ENCODE measurements around the gene MPRIP. TPM values are rescaled to one million over a fixed set of nuclear protein-coding genes. Genes with fewer than 3 reads are reported as not detected.

The MPRIP gene
- total and polyA plus RNA-seq, 4 donors = 121 to 342 (median 175) TPM

DNA sequence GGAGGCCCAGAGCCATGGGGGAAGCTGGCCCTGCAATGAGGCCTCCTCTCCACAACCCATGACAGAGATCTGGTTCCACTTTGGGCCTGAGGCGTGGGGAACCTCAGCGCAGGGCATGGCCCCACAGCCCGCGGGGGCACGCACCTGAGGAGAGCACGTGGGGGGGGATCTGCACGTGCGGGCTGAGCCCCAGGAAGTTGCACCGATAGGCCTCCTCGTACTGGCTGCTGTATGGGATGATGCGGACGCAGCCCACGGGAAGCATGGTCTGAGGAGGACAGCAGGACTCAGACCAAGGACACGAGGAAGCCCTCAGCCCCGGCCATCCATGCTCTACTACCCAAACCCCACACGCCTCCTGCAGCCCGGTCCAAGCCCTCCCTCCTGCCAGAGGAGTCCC, 174.0 kb downstream of the MPRIP start:
- H3K9ac ChIP-seq (ENCODE audit: insufficient read depth in 1 of 2, low read length in 2 of 2) = no peak overlapping the region
- no peak overlapping the region for H3K27ac ChIP-seq (ENCODE audit: low read depth in 1 of 2, low read length in 1 of 2)
- no peaks in the 10 kb centered on the region for H3K9me3 ChIP-seq (ENCODE audit: control insufficient read depth in 4 of 4, insufficient read depth in 3 of 4, low read length in 3 of 4)
- TF ChIP-seq, protein P1, sequence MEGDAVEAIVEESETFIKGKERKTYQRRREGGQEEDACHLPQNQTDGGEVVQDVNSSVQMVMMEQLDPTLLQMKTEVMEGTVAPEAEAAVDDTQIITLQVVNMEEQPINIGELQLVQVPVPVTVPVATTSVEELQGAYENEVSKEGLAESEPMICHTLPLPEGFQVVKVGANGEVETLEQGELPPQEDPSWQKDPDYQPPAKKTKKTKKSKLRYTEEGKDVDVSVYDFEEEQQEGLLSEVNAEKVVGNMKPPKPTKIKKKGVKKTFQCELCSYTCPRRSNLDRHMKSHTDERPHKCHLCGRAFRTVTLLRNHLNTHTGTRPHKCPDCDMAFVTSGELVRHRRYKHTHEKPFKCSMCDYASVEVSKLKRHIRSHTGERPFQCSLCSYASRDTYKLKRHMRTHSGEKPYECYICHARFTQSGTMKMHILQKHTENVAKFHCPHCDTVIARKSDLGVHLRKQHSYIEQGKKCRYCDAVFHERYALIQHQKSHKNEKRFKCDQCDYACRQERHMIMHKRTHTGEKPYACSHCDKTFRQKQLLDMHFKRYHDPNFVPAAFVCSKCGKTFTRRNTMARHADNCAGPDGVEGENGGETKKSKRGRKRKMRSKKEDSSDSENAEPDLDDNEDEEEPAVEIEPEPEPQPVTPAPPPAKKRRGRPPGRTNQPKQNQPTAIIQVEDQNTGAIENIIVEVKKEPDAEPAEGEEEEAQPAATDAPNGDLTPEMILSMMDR (IDR thresholded peaks at IDR 0.05; ENCODE audit: control extremely low read depth, extremely low read depth) = no peak
- no peaks in the 10 kb centered on the region for H3K27me3 ChIP-seq (ENCODE audit: control insufficient read depth in 3 of 3, insufficient read depth in 3 of 3, low read length in 2 of 3)
- 94 to 95% methylated on average over 17 of the region's 17 CpGs for WGBS, 2 donors
- peaks cover 32 to 79% (median 38%) of the 10 kb centered on the region in 4 donors for H3K36me3 ChIP-seq (ENCODE audit: control insufficient read depth in 4 of 4, insufficient read depth in 4 of 4, low read length in 4 of 4)
- H3K4me1 ChIP-seq (ENCODE audit: control insufficient read depth in 5 of 5, insufficient read depth in 5 of 5, low read length in 5 of 5) = no peaks in the 10 kb centered on the region
- H3K4me3 ChIP-seq = no peak overlapping the region
- DNase-seq (no peak), ATAC-seq (ENCODE audit: insufficient read depth, low FRiP score) (no peak)

DNA sequence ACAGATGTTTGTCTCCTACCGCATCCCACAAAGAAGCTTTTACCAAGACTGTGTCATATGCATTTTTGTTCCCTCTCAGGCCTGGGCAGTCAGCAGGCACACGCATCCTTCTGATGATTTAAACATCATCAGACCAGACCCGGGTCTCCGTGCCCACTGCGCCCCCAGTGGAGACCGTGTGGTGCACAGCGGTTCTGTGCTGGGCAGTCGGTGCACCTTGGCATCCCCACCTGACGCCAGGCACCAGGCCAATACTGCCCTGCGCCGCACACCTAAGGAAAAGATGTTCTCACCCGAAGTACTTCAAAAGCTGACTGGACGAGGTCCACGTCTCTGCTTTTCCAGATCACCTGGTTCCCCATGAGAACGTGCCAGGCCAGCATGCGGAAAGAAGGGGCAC, 174.5 kb downstream of the MPRIP start:
- Histone ChIP-seq H3K4me3 (no peak overlapping the region), H3K4me1 (ENCODE audit: control insufficient read depth in 5 of 5, insufficient read depth in 5 of 5, low read length in 5 of 5) (no peaks in the 10 kb centered on the region), H3K27ac (ENCODE audit: low read depth in 1 of 2, low read length in 1 of 2) (no peak overlapping the region), H3K36me3 (ENCODE audit: control insufficient read depth in 4 of 4, insufficient read depth in 4 of 4, low read length in 4 of 4) (peaks cover 35 to 80% (median 41%) of the 10 kb centered on the region in 4 donors), H3K9me3 (ENCODE audit: control insufficient read depth in 4 of 4, insufficient read depth in 3 of 4, low read length in 3 of 4) (no peaks in the 10 kb centered on the region), H3K9ac (ENCODE audit: insufficient read depth in 1 of 2, low read length in 2 of 2) (no peak overlapping the region), H3K27me3 (ENCODE audit: control insufficient read depth in 3 of 3, insufficient read depth in 3 of 3, low read length in 2 of 3) (no peaks in the 10 kb centered on the region)
- TF ChIP-seq, protein P1 (IDR thresholded peaks at IDR 0.05; ENCODE audit: control extremely low read depth, extremely low read depth) = no peak
- DNase-seq (no peak), ATAC-seq (ENCODE audit: insufficient read depth, low FRiP score) (no peak)
- WGBS, 2 donors = 90 to 96% methylated on average over 16 of the region's 16 CpGs

DNA sequence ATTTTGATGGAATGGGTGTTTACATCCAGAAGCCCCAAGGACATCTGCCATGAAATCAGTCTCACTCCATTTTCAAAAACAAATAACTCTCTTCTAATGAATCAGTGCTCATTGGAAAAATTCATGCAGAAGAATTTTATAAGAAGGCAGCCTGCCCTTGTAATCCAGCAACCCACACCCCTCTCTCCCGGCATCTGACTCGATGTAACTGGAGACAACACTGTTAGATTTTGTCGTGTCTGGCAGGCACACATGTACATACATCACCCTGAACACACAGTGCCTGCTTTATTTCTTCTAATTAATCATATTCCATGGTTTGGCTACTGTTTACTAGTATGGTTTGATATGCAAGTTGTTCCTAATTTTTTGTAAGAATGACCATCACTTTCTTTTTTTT, 175.7 kb downstream of the MPRIP start:
- Histone ChIP-seq H3K9ac (ENCODE audit: insufficient read depth in 1 of 2, low read length in 2 of 2) (no peak overlapping the region), H3K9me3 (ENCODE audit: control insufficient read depth in 4 of 4, insufficient read depth in 3 of 4, low read length in 3 of 4) (no peaks in the 10 kb centered on the region), H3K27me3 (ENCODE audit: control insufficient read depth in 3 of 3, insufficient read depth in 3 of 3, low read length in 2 of 3) (no peaks in the 10 kb centered on the region), H3K27ac (ENCODE audit: low read depth in 1 of 2, low read length in 1 of 2) (no peak overlapping the region), H3K4me3 (no peak overlapping the region), H3K4me1 (ENCODE audit: control insufficient read depth in 5 of 5, insufficient read depth in 5 of 5, low read length in 5 of 5) (no peaks in the 10 kb centered on the region), H3K36me3 (ENCODE audit: control insufficient read depth in 4 of 4, insufficient read depth in 4 of 4, low read length in 4 of 4) (peaks cover 36 to 84% (median 45%) of the 10 kb centered on the region in 4 donors)
- WGBS, 2 donors = 93 to 95% methylated on average over 3 of the region's 3 CpGs
- TF ChIP-seq, protein P1 (IDR thresholded peaks at IDR 0.05; ENCODE audit: control extremely low read depth, extremely low read depth) = no peak
- no peak for DNase-seq
- ATAC-seq (ENCODE audit: insufficient read depth, low FRiP score) = no peak

DNA sequence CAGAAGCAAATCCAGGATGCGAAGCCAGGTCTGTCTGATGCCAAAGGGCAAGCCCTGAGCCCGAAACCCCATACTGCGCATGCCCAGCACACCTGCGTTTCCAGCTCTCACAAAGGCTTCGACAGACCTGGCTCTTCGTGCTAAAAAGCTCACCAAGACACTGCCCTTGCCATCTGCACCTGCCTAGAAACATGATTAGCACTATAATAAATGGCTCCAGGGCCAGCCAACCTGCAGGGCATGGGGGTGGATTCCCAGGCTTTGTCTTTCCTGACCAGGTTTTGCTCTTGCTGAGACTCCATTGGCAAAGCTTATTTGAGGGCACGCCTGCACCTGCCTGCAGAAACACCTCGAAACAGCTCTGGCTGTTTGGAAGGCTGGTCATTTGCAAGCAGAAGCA, 178.3 kb downstream of the MPRIP start:
- WGBS, 2 donors = 97 to 99% methylated on average over 8 of the region's 8 CpGs
- no peak for DNase-seq
- Histone ChIP-seq H3K4me3 (no peak overlapping the region), H3K9ac (ENCODE audit: insufficient read depth in 1 of 2, low read length in 2 of 2) (no peak overlapping the region), H3K27ac (ENCODE audit: low read depth in 1 of 2, low read length in 1 of 2) (no peak overlapping the region), H3K36me3 (ENCODE audit: control insufficient read depth in 4 of 4, insufficient read depth in 4 of 4, low read length in 4 of 4) (peaks cover 39 to 87% (median 55%) of the 10 kb centered on the region in 4 donors), H3K27me3 (ENCODE audit: control insufficient read depth in 3 of 3, insufficient read depth in 3 of 3, low read length in 2 of 3) (no peaks in the 10 kb centered on the region), H3K4me1 (ENCODE audit: control insufficient read depth in 5 of 5, insufficient read depth in 5 of 5, low read length in 5 of 5) (no peaks in the 10 kb centered on the region), H3K9me3 (ENCODE audit: control insufficient read depth in 4 of 4, insufficient read depth in 3 of 4, low read length in 3 of 4) (no peaks in the 10 kb centered on the region)
- TF ChIP-seq, protein P1 (IDR thresholded peaks at IDR 0.05; ENCODE audit: control extremely low read depth, extremely low read depth) = no peak
- ATAC-seq (ENCODE audit: insufficient read depth, low FRiP score) = no peak

Data from lung (tissue), 12 donors.